Cerebellar nuclear complex (tissue), 1 donor: ENCODE results near the gene FYTTD1.

Source experiments
- DNase-seq, 2 experiments: peaks; one replicate each; lab custom pipeline; 2025; lab: John Stamatoyannopoulos, UW

Gene FYTTD1

DNA sequence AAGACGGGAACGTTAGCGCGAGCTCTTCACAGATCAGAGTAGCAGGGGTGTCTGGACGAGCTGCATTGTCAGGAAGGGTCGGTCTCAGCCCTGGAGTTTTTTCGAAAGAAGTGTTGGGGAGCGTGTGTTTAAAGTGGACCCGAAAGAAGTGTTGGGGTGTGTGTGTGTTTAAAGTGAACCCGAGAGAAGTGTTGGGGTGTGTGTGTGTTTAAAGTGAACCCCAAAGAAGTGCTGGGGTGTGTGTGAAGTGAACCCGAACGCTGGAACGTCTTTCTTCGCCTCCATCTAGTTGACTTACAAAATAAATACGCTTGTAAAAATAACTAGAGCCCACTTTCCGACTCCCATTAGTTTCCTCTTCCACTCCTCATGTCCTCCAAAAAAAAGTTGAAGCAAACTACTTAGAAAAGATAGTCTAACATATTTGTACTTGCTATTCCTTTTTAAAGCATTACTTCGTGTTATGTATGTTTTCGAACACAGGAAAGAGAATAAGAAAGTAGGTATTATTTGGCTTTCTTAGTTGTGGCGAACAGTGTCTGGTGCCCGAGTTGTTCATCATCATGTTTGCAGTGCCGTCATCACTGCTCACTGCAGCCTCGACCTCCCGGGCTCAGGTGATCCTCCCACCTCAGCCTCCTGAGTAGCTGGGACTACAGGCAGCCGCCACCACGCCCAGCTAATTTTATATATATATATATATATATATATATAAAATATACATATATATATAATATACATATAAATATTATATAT is 42.4 kb downstream of the FYTTD1 start:
- DNase-seq: no peak

DNA sequence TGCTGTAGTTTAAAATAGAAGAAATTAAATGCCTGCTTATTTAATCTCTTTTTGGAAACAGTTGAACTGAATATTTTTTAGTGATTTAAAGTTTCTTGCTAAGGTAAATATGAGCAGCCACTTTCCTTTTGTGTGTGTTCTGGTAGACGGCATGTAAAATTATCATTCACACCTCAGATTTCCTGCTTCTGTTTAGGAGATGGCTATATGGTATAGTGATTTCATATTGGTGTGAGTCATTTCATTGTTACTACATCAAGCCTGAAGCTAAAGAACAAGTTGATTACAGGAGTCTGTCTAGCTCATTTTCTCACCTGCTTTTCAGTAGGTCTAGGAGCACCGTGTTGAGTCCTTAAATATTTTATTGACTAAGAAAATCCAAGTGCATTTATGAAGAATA is 43.6 kb downstream of the FYTTD1 start:
- no peak for DNase-seq

DNA sequence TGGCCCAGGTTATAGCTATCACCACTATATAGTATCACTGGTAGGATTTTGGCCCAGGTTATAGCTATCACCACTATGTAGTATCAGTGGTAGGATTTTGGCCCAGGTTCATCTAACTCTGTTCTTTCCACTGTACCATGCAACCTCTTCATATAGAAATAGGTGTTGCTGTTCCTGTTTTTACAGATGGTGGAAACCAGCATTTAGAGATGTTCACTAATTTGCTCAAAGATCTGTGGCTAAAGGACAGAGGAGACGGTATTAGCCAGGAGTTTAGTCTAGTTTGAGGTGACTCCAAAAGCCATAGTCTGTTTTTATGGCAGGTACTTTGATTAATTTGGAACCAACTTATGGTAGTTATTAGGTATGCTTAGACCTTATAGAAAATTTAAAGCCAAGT is 44.4 kb downstream of the FYTTD1 start:
- no peak for DNase-seq

DNA sequence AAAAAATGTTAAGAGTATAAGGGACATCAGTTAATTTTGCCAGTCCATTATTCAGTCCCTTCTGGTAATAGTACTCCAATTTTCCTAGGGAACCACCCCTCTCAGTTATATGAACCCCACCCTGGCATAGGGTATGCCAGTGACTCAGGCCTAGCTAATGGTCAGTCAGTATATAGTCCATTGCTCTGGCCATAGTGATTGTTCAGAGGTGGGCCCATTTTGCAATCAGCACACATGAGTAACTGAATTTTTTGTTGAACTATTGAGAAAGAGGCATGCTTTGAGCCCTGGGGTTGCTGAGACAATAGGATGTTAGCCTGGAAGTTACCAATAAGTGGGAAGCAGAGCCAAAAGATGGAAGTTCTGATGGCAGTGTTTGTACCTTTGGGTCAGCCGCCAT is 45.5 kb downstream of the FYTTD1 start:
- no peak for DNase-seq

DNA sequence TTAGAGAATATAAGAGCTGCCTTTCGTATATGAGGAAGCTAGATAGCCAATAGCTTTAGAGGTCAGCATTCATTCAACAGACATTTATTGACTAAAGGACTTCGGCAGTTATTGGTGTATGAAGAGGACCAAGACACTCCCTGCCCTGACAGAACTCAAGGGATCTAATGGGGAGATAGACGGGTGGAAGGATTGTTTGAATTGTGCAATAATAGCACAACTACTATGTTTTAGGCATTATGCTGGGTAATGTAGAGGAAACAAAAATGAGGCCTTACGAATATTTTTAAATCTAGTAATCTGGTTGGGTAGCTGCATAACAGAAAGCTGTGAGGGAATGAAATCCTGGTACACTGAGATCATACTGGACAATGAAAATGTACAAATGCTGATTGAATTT is 46.4 kb downstream of the FYTTD1 start:
- DNase-seq: no peak

DNA sequence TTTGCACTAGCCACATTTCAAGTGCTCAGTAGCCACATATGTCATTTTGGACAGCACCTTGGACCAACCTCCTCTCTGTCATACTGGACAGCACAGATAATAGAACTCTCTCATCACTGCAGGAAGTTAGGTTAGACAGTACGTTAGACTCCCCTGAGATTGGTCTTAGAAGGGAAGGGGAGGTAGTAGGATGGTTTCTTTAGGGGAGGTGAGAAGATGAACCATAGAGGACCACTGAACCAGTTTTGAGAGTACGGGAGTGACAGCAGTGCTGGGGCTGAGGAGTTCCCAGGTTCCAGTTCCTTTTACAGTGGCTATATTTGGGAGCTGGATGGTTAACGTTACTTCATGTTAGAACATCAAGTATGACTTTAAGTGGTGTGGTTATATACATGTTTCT is 49.2 kb downstream of the FYTTD1 start:
- DNase-seq: no peak

DNA sequence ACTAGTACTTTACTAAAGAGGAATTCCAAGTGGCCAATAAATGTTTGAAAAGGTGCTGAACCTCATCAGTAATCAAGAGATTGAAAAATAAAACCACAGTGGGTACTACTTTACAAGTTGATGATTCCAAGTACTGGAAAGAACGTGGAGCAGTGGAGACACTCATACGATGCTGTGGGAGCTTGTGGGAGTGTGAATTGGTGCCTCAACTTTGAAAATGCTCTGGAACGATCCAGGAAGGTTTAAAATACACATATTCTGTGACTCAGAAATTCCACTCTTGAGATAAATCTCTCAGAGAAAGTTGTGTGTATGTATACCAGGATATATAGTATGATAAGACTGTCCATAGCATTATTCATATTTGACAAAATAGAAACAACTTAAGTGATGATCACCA is 50.7 kb downstream of the FYTTD1 start:
- DNase-seq: no peak

DNA sequence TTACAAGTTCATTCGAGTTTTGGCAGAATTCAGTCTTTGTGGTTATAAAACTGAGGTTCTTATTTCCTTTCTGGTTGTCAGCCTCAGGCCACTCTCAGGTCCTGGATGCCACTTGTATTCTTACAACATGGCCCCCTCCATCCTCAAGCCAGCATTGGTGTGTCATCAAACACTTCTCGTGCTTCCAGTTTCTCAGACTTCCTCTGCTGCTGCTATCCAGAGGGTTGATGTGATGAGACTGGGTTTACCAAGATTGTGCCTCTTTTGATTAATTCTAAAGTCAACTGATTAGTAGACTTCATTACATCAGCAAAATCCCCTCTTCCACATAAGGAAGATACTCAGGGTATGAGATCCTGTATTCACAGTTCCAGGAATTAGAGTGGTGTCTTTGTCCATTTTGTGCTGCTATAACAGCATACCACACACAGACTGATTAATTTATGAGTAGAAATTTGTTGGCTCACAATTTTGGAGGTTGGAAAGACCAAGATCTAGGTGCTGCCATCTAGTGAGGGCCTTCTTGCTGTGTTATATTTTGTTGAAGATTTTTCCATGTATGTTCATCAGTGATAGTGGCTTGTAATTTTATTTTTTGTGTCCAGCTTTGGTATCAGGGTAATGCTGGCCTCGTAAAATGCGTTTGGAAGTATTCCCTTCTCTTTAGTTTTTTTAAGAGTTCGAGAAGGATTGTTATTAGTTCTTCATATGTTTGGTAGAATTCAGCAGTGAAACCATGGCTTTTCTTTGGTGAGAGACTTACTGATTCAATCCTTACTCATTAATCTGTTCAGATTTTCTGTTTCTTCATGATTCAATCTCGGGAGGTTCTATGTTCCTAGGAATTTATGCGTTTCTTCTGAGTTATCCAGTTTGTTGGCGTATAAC is 52.5 kb downstream of the FYTTD1 start:
- DNase-seq: no peak

DNA sequence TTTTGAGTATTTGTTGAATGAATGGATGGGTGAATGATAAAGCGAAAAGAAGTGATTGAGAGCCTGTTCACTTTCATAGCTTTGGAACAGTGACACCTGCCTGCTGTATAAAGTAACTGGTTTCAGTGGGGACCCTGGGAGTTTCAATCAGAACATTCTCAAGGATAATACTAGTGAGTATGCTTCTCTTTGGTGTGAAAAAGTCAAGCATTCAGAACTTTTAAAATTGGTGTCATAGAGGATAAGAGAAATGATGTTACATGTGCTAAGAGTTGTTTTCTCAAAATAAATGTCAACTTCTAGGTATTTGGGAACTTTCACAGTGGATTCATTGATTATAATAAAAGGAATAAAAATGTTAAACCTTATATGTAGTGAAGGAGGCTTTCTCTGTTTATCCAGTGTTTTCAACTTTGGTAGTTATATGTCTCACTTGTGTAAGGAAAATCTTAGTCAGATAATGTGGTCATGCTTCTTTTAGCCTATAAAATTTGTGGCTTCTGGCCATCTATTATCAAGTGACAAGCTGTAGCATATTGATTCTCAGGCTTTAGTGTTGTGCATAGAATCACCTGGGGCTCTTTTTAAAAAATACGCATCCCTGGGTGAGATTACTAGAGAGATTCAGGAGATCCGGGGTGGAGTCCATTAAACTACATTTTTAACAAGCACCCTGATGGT is 53.2 kb downstream of the FYTTD1 start:
- no peak for DNase-seq

DNA sequence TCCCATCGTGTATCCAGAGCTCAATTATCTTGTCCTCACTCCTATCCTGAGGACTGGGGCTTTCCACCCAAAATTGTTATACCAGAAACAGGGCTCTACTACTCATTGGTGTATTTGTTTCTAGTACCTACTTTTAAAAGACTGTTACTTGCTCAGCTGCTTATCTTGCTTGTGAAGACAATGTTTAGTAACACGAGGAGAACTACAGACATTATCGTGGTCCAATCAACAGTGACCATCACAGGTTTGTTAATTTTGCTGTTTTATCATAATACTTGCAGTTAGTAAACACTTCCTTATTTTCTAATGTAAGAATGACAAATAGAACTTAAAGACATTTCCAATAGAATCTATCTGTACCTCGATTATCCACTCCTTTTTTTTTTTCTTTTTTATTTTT is 54.8 kb downstream of the FYTTD1 start:
- no peak for DNase-seq

DNA sequence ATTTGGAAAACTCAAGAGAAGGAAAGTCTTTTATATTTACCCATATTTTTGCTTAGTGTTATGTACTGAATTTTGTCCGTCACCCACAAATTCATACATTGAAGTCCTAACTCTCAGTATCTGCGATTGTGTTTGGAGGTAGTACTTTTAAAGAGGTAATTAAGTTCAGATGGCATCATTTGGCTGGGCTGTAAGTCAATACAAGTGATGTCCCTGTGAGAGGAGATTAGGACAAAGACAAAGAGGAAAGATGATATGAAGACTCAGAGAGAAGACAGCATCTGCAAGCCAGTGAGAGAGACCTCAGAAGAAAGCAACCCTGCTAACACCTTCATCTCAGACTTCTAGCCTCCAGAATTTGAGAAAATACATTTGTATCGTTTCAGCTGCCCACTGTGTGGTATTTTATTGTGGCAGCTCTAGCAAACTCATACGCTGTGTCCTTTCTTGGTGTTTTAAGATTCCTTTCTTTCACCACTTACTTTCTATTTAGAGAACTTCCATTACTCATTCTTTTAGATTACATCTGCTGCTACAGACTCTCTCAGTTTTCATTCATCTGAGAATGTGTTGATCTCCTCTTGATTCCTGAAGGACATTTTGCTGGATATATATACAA is 58.4 kb downstream of the FYTTD1 start:
- DNase-seq: no peak

DNA sequence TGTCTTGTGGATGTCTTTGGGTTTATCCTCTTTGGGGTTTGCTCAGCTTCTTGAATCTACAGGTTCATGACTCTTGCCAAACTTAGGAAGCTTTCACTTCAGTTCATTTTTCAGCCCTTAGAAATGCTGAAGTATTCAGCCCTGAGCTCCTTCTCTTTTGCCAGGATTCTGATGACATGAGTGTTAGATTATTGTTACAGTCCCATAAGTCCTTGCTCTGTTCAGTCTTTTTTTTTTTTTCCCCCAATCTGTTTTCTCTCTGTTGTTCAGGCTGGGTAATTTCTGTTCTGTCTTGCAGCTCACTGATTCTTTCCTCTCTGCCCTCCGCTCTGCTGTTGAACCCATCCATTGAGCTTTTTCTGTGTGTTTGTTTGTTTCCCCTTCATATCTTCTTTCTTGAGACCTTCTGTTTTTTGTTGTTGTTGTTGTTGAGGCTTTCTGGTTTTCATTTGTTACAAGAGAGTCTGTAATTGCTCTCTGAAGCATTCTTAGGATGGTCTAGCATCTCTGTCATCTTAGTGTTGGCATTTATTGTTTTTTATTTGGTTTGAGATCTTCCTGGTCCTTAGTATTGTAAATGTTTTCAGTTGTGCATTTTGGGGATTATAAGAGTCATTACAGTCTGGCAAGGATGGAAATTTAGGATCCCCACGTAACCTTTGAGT is 59.8 kb downstream of the FYTTD1 start:
- no peak for DNase-seq

DNA sequence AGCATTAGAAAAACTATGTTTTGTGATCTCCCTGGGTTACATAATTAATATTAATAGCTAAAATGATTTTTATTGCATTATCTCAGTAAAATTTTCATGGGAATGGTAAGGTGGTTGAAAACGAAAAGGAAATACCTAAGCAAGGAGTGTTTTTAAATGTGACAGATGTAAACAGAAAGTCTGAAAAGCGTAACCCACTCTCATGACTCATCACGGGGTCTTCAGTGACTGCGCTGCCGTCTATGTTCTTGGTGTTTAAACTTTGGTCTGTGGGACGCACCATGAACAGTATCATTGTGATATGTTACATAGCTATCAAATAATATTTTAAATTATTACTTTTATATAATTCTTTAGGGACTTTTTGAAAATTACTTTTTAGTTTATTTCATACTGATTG is 61.2 kb downstream of the FYTTD1 start:
- DNase-seq: no peak

DNA sequence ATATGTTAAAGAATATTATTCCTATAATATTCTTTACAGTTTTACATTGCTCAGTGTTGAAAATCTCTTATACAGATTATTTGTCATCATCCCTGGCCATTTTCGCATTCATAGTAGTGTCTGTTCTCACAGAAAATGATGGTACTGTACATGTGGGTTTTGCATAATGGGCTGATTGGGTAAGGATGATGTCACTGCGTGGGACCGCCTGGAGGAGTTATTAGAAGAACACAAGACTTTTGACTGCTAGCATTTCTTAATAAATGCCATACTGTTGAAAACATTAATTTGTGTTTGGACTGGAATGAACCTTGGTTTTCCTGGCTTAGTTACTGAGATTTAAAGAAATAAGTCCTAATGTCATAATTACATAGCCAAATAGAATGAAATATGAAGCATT is 61.7 kb downstream of the FYTTD1 start:
- no peak for DNase-seq

DNA sequence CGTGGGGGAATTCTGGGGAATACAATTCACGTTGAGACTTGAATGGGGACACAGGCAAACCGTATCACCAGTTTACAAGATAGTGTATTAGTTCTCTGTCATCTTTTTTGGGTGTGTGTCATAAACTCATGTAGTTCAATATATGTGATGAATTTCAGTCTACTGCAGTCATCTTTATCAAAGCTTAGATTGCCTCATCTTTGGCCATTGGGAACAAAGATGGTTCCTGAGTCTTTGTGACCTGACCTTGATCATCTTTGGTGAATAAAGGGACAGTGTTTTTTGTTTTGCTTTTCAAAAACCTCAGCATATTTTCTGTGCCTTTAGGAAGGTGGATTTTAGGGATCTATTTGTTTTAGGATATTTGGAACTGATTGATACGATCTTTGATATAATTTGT is 64.7 kb downstream of the FYTTD1 start:
- DNase-seq: no peak

DNA sequence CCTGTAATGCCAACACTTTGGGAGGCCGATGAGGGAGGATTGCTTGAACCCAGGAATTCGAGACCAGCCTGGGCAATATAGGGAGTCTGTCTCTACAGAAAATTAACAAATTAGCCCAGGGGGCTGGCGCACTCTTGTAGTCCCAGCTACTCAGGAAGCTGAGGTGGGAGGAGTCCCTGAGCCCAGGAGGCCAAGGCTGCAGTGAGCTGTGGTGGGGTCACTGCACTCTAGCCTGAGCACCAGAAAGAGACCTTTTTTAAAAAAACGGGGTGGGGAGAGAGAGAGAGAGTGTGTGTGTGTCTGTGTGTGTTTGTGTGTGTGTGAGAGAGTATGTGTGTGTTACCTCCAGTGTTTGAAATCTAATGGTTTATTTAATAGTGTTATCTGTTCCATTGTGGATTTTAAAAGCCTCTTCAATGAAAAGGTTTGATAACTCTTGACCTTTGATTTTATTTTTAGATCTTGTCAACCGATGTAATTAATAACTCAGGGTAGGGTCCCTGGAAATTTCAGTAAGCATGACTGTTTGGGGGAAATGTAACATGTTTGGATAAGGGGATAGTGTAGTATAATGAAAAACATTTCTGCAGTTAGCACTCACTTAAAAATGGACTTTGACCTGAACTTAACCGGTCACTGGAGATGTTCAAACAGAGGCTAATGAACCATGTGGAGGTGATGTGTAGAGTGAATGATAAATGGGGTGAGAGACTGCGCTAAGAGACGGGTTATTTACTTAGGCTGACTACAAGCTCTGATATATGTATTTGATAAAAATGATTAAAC is 71.1 kb downstream of the FYTTD1 start:
- no peak for DNase-seq

DNA sequence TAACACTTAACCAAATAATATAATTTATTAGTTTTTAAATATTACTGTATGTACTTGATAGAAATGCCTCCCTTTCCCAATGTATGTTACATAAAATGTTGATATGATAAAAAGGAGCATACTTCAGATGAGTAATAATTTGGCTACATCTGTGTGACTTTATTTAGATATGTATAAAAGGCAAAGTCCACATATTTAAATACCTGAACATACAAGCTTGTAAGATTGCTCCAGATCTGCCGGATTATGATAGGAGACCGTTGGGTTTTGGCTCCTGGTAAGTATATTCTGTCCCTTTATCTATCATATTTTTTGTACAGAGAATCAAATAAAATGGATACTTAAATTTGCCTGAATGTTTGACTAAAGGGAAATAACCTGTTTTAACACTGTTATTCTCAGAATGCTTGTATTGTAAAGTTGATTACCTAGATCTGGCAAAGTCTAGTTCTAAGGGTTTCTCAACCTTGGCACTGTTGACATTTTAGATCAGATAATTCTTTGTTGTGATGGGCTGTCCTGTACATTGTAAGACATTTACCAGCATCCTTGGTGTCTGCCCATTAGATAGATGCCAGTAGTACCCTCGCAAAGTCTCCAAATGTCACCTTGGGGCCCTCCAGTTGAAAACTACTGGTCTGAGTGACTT is 79.8 kb downstream of the FYTTD1 start:
- no peak for DNase-seq

DNA sequence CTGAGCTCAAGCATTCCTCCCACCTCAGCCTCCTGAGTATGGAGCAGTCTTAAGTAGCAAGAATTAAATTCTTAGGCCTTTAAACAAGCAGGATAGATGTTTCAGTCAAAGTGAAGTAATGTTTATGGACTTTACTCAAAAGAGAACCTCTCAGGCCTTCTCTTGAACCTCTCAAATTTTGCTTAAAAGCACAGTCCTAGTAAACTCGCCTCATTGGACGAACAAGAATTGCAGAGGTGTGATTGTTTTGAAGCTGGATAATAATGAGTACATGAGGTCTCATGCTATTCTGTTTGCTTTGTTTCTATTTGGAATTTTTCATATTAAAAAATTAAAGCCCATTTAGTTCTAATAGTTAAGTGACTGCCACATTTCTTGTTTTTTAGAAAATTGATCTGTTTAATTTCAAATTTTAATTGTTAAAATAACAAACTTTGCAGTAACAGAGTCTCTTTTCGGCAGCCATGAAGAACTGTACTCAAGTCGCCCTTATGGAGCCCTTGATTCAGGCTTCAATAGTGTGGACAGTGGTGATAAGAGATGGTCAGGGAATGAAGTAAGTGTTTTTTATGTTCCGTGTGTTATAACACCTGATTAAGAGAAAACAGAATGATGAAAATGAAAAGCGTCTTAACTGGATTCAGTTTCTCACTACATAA is 80.8 kb downstream of the FYTTD1 start:
- no peak for DNase-seq

DNA sequence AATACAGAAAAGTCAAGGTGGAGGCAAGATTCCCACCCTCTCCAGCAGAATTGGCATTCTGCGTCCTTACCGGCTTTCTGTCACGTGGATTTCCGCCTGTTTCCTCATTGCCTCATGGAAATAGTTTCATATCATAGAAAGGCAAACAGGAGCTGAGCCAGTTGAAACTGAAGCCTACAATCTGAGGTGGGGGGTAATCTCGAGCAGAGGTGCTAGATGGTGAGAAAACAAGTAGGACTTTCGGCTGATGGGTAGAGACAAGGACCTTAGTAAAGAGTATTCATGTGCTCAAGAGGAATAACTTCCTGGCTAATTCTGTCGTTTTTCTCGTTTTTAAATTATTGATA is 81.3 kb downstream of the FYTTD1 start:
- DNase-seq: no peak
